ENCODE data around the gene SLC66A3. TPM values are rescaled to one million over a fixed set of nuclear protein-coding genes. Genes with fewer than 3 reads are reported as not detected.

SLC66A3 gene
- total RNA-seq, 1 experiment from 2014 or later = 3.7 TPM

DNA sequence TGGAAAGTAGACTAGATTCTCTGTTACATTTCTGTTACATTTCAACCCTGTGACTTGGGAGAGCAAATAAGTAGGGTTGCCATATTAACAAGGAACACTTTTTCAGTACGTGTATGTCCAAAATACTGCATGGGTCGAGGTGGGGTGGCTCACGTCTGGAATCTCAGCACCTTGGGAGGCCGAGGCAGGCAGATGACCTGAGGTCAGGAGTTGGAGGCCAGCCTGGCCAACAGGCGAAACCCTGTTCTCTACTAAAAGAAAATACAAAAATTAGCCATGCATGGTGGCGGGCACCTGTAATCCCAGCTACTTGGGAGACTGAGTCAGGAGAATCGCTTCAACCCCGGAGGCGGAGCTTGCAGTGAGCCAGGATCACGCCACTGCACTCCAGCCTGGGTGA lies 11.2 kb downstream of the SLC66A3 start:
- no peaks in the 10 kb centered on the region for H3K27me3 Mint-ChIP-seq (ENCODE audit: insufficient read depth, unreplicated experiment)
- POLR2A ChIA-PET = no interaction called here
- CTCF ChIA-PET = interaction anchor here (0.6 kb wide), 1 partner anchor 247 kb away, joined by 3 read pairs; no protein-coding TSS in a partner anchor
- TF ChIP-seq, protein P1, sequence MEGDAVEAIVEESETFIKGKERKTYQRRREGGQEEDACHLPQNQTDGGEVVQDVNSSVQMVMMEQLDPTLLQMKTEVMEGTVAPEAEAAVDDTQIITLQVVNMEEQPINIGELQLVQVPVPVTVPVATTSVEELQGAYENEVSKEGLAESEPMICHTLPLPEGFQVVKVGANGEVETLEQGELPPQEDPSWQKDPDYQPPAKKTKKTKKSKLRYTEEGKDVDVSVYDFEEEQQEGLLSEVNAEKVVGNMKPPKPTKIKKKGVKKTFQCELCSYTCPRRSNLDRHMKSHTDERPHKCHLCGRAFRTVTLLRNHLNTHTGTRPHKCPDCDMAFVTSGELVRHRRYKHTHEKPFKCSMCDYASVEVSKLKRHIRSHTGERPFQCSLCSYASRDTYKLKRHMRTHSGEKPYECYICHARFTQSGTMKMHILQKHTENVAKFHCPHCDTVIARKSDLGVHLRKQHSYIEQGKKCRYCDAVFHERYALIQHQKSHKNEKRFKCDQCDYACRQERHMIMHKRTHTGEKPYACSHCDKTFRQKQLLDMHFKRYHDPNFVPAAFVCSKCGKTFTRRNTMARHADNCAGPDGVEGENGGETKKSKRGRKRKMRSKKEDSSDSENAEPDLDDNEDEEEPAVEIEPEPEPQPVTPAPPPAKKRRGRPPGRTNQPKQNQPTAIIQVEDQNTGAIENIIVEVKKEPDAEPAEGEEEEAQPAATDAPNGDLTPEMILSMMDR (IDR thresholded peaks at IDR 0.05; ENCODE audit: unreplicated experiment) = no peak
- H3K4me3 Mint-ChIP-seq (ENCODE audit: unreplicated experiment) = no peak overlapping the region
- no peaks in the 10 kb centered on the region for H3K4me1 Mint-ChIP-seq (ENCODE audit: insufficient read depth, unreplicated experiment)
- no peaks in the 10 kb centered on the region for H3K9me3 Mint-ChIP-seq (ENCODE audit: unreplicated experiment)
- no peak overlapping the region for H3K27ac Mint-ChIP-seq (ENCODE audit: low read depth, unreplicated experiment)
- no TSS peak for BruUV-seq (replicated peaks)
- no peak for DNase-seq (ENCODE audit: unreplicated experiment)
- H3K36me3 Mint-ChIP-seq (ENCODE audit: insufficient read depth, unreplicated experiment) = peaks cover 6% of the 10 kb centered on the region
- intact Hi-C loops (cut with micrococcal nuclease) = no loop called here

DNA sequence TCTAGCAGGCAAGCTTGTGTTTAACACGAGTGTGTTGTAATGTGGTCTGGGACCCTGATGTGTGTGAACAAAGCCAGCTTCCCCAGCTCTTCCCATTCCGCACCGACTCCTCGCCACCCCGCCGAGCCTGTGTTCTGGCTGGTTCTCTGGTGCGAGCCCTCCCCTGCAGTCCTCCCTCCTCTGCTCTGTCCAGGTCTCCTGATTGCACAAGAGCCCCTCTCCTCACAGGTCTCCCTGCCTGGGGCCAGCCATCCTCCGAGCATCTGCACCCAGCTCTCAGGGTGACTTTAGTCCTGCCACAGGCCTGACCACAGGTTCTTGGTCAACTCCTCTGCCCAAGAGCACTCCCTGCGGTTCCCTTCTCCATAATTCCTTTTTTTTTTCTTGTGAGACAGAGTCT lies 13.2 kb downstream of the SLC66A3 start:
- no peaks in the 10 kb centered on the region for H3K9me3 Mint-ChIP-seq (ENCODE audit: unreplicated experiment)
- no TSS peak for BruUV-seq (replicated peaks)
- intact Hi-C loops (cut with micrococcal nuclease) = no loop called here
- no peaks in the 10 kb centered on the region for H3K27me3 Mint-ChIP-seq (ENCODE audit: insufficient read depth, unreplicated experiment)
- no peaks in the 10 kb centered on the region for H3K4me1 Mint-ChIP-seq (ENCODE audit: insufficient read depth, unreplicated experiment)
- no peak overlapping the region for H3K4me3 Mint-ChIP-seq (ENCODE audit: unreplicated experiment)
- TF ChIP-seq, protein P1 (IDR thresholded peaks at IDR 0.05; ENCODE audit: unreplicated experiment) = no peak
- CTCF ChIA-PET = interaction anchor here (0.6 to 2.0 kb wide), 3 partner anchors 36 to 616 kb away, joined by 3 to 5 read pairs (median 3); a partner anchor contains a TSS
- H3K27ac Mint-ChIP-seq (ENCODE audit: low read depth, unreplicated experiment) = no peak overlapping the region
- peaks cover 6% of the 10 kb centered on the region for H3K36me3 Mint-ChIP-seq (ENCODE audit: insufficient read depth, unreplicated experiment)
- POLR2A ChIA-PET = interaction anchor here (1.0 kb wide), 1 partner anchor 571 kb away, joined by 3 read pairs; no protein-coding TSS in a partner anchor
- DNase-seq (ENCODE audit: unreplicated experiment) = no peak

DNA sequence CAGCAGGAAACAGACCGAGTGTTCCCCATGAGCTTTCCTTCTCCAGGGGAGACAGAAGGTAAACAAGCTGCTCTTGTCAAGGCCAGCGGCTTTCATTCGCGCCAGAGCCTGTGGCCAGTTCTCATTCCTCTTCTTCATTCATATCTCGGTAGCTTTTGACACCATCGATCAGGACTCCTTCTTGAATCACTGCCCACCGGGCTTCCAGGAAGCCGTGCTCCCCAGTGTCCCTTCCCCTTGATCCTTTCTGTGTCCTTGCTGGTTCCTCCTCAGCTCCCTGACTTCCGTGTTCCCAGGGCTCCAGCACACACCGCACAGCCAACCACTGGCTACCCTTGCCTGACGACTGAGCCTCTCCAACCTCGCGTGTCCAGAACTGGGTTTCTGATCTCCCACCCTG lies 14.1 kb downstream of the SLC66A3 start:
- Mint-ChIP-seq H3K4me3 (ENCODE audit: unreplicated experiment) (no peak overlapping the region), H3K9me3 (ENCODE audit: unreplicated experiment) (no peaks in the 10 kb centered on the region), H3K36me3 (ENCODE audit: insufficient read depth, unreplicated experiment) (no peaks in the 10 kb centered on the region), H3K27ac (ENCODE audit: low read depth, unreplicated experiment) (no peak overlapping the region), H3K27me3 (ENCODE audit: insufficient read depth, unreplicated experiment) (no peaks in the 10 kb centered on the region), H3K4me1 (ENCODE audit: insufficient read depth, unreplicated experiment) (no peaks in the 10 kb centered on the region)
- ChIA-PET POLR2A (no interaction called here), CTCF (interaction anchor here (2.0 kb wide), 1 partner anchor 37 kb away, joined by 5 read pairs; a partner anchor contains a TSS)
- intact Hi-C loops (cut with micrococcal nuclease) = no loop called here
- no peak for DNase-seq (ENCODE audit: unreplicated experiment)
- TF ChIP-seq, protein P1 (IDR thresholded peaks at IDR 0.05; ENCODE audit: unreplicated experiment) = no peak
- BruUV-seq (replicated peaks) = no TSS peak

DNA sequence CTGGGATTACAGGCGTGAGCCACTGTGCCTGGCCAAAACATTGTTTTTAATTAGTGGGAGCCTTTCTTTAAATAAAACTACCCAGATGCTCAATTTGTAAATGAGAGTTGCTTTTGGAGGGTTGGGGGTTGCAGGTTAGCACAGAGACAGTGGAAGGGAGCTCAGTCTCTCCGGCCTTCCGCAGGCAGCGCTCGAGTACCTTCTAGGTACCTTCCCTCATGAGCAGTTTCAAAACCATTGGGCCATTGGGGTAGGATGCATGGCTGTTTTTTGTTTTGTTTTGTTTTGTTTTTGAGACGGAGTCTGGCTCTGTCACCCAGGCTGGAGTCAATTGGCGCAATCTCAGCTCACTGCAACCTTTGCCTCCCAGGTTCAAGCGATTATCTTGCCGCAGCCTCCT lies 19.0 kb downstream of the SLC66A3 start:
- ChIA-PET CTCF (no interaction called here), POLR2A (interaction anchor here (1.0 to 1.2 kb wide), 2 partner anchors 15 to 19 kb away, joined by 3 to 4 read pairs; partner anchors contain the start of gene SLC66A3)
- BruUV-seq (replicated peaks) = no TSS peak
- no peak for DNase-seq (ENCODE audit: unreplicated experiment)
- TF ChIP-seq, protein P1 (IDR thresholded peaks at IDR 0.05; ENCODE audit: unreplicated experiment) = no peak
- no peak overlapping the region for H3K27ac Mint-ChIP-seq (ENCODE audit: low read depth, unreplicated experiment)
- no peak overlapping the region for H3K4me3 Mint-ChIP-seq (ENCODE audit: unreplicated experiment)
- H3K36me3 Mint-ChIP-seq (ENCODE audit: insufficient read depth, unreplicated experiment) = no peaks in the 10 kb centered on the region
- intact Hi-C loops (cut with micrococcal nuclease) = no loop called here
- no peaks in the 10 kb centered on the region for H3K27me3 Mint-ChIP-seq (ENCODE audit: insufficient read depth, unreplicated experiment)
- peaks cover 6% of the 10 kb centered on the region for H3K4me1 Mint-ChIP-seq (ENCODE audit: insufficient read depth, unreplicated experiment)
- no peaks in the 10 kb centered on the region for H3K9me3 Mint-ChIP-seq (ENCODE audit: unreplicated experiment)

Data from MCF 10A (cell line).